ELF-1 (cell line): Measurements from ENCODE around the gene SELENOT.

Experiments used
- DNase-seq: peaks from one replicate; pipeline ENCODE4 v3.0.0-alpha.2; 2016; ENCODE audit warnings: low read depth, low spot score

Gene SELENOT

DNA sequence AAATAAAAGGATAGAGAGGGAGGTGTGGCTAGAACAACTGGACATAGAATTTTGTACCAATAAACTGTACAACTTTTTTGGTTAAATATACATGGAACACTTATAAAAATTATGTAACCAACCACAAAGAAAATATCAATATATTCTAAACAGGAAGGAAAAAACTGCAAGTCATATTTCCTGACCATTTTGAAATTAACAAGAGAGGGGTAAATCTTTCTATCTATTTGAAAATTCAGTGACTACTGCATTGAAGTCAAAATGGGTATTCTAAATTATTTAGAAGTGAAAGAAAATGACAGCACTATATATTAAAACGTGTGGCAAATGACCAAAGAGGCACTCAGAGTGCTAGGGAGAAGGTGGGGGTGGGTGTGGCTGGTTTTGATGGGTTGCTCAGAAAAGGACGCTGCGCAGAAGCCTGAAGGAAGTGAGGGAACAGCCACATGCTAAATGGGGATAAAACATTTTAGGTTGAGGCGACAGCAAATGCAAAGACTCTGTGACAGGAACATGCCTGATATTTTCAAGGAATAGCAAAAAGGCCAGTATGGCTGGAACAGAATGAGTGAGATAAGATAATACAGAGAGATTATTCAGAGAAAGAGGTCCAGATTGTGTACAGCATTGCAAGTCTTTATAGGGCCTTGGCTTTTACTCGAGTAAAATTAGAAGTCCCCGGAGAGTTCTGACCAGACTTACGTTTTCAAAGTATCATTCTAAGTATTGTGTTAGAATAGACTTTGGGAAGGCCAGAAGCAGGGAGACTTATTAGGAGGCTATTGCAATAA lies 59.5 kb downstream of the SELENOT start:
- no peak for DNase-seq

DNA sequence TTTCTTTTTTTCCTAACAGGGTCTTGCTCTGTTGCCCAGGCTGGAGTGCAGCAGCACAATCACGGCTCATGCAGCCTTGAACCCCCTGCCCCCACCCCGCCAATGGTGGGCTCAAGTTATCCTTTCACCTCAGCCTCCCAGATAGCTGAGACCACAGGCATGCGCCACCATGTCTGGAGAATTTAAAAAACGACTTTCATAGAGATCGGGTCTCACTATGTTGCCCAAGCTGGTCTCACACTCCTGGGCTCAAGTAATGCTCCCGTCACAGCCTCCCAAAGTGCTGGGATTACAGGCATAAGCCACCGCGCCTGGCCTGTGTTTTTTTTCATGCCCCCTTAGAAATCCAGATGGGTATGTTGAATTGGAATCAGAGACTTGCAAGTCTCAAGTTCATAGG lies 60.3 kb downstream of the SELENOT start:
- DNase-seq, result no peak

DNA sequence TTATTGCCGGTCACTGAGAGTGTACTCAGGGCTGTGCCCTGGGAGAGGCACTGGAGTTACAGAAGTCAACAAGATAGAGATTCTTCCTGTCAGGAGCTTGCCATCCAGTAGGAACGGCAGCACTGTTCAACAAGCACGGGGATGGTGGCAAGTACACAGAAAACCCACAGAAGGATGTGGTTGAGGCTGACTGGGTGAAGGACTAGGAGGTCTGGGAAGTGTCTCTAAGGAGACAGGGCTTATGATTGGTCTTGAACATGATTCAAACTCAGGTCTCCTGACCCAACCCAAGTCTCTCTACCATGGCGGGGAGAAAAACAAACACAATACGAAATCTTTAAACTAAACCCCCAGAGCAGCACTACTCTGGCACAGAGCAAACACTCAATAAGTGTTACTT lies 63.0 kb downstream of the SELENOT start:
- no peak for DNase-seq

DNA sequence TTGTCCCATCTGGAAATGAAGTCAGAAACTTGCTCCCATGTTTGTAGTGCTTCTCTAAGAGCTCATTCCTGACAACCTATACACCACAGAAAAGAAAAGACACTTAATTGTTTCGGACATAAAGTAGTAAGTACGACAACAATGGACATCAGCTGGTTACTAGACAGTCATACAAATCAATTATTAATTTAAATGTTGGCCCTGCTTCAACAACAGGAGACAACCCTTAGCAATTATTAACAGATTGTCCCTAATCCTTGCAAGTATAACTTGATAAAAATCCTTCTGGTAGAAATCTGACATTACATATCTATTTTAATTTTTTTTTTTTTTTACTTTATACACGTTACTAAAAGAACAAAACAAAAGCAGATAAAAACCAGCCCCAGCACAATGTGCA lies 70.8 kb downstream of the SELENOT start:
- DNase-seq, result no peak

DNA sequence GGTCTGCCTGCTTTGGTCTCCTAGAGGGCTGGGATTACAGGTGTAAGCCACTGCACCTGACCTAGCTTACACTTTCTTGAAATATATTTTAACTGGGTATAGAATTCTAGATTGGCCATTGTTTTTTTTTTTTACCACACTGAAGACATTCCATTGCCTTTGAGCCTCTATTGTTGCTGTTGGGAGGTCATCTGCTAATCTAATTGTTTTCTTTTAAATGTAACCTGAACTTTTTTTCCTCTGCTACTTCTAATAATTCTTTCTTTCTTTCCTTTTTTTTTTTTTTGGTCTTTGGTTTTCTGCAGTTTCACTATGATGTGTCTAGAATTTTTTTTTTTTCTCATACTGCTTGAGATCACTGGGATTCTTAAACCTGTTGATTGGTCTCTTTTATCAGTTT lies 72.5 kb downstream of the SELENOT start:
- DNase-seq, result no peak
